Measurements from ENCODE around the gene RNU1-4. TPM values are rescaled to one million over a fixed set of nuclear protein-coding genes. Genes with fewer than 3 reads are reported as not detected.
"Not testable (repeated sequence)": the region's sequence is repeated elsewhere in the genome, so short reads cannot be mapped to it uniquely, and the experiment has no call there.

Gene RNU1-4
- total RNA-seq, 1 experiment from 2014 or later: not detected

- in situ Hi-C loops (cut with HindIII; ENCODE audit: low sequenced_read_pairs); DNase-seq (ENCODE audit: low spot score): not testable (repeated sequence)
Observed at GRCh38 chr1:16707130-16708093, 32.9 kb upstream of the RNU1-4 start.

GRCh38 chr1:16708704-16709103, 31.6 kb upstream of the RNU1-4 start:
- DNase-seq (ENCODE audit: low spot score); in situ Hi-C loops (cut with HindIII; ENCODE audit: low sequenced_read_pairs): not testable (repeated sequence)

- DNase-seq (ENCODE audit: low spot score); in situ Hi-C loops (cut with HindIII; ENCODE audit: low sequenced_read_pairs): not testable (repeated sequence)
Observed at GRCh38 chr1:16709659-16710087, 30.6 kb upstream of the RNU1-4 start.

GRCh38 chr1:16710618-16711017, 29.7 kb upstream of the RNU1-4 start:
- in situ Hi-C loops (cut with HindIII; ENCODE audit: low sequenced_read_pairs): not testable (repeated sequence)

GRCh38 chr1:16712131-16712530, 28.2 kb upstream of the RNU1-4 start:
- DNase-seq (ENCODE audit: low spot score); in situ Hi-C loops (cut with HindIII; ENCODE audit: low sequenced_read_pairs): not testable (repeated sequence)

More at GRCh38 chr1:16710618-16711017, 29.7 kb upstream of the RNU1-4 start:
- DNase-seq (ENCODE audit: low spot score): peak; percentile 69

- peak; percentile 59 for DNase-seq (ENCODE audit: low spot score)
- in situ Hi-C loops (cut with HindIII; ENCODE audit: low sequenced_read_pairs): not testable (repeated sequence)
Observed at GRCh38 chr1:16712582-16712981, 27.7 kb upstream of the RNU1-4 start.

- in situ Hi-C loops (cut with HindIII; ENCODE audit: low sequenced_read_pairs); DNase-seq (ENCODE audit: low spot score): not testable (repeated sequence)
Observed at GRCh38 chr1:16712984-16713383, 27.3 kb upstream of the RNU1-4 start.

- in situ Hi-C loops (cut with HindIII; ENCODE audit: low sequenced_read_pairs); DNase-seq (ENCODE audit: low spot score): not testable (repeated sequence)
Observed at GRCh38 chr1:16713480-16713879, 26.8 kb upstream of the RNU1-4 start.

- in situ Hi-C loops (cut with HindIII; ENCODE audit: low sequenced_read_pairs): no loop called here
- no peak for DNase-seq (ENCODE audit: low spot score)
Observed at GRCh38 chr1:16716691-16717335, 23.5 kb upstream of the RNU1-4 start.

- no peak for DNase-seq (ENCODE audit: low spot score)
- in situ Hi-C loops (cut with HindIII; ENCODE audit: low sequenced_read_pairs): no loop called here
Observed at GRCh38 chr1:16717336-16718098, 22.8 kb upstream of the RNU1-4 start.

- in situ Hi-C loops (cut with HindIII; ENCODE audit: low sequenced_read_pairs); DNase-seq (ENCODE audit: low spot score): not testable (repeated sequence)
Observed at GRCh38 chr1:16718099-16718907, 22.0 kb upstream of the RNU1-4 start.

GRCh38 chr1:16718908-16719533, 21.3 kb upstream of the RNU1-4 start:
- DNase-seq (ENCODE audit: low spot score): no peak
- in situ Hi-C loops (cut with HindIII; ENCODE audit: low sequenced_read_pairs): no loop called here

- no peak for DNase-seq (ENCODE audit: low spot score)
- in situ Hi-C loops (cut with HindIII; ENCODE audit: low sequenced_read_pairs): no loop called here
Observed at GRCh38 chr1:16719571-16720350, 20.6 kb upstream of the RNU1-4 start.

- in situ Hi-C loops (cut with HindIII; ENCODE audit: low sequenced_read_pairs): no loop called here
- no peak for DNase-seq (ENCODE audit: low spot score)
Observed at GRCh38 chr1:16720351-16721223, 19.7 kb upstream of the RNU1-4 start.

GRCh38 chr1:16721871-16722641, 18.3 kb upstream of the RNU1-4 start:
- no peak for DNase-seq (ENCODE audit: low spot score)
- in situ Hi-C loops (cut with HindIII; ENCODE audit: low sequenced_read_pairs): no loop called here
